ENCODE data around the gene NDUFB7.

DNA sequence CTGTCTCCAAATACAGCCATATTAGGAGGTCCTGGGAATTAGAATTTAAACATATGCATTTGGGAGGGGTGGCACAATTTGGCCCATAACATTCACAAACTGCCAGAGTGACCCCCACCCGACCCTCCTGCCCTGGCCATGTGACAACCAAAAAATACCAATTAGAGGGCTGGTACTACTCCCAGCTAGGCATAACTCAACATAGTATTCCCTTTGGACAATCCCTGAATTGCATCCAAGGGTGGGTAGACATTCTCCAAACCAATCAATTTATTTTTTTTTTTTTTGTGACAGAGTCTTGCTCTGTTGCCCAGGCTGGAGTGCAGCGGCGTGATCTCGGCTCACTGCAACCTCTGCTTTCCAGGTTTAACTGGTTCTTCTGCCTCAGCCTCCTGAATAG is 40.8 kb upstream of the NDUFB7 start:
- TF ChIP-seq, protein P1, sequence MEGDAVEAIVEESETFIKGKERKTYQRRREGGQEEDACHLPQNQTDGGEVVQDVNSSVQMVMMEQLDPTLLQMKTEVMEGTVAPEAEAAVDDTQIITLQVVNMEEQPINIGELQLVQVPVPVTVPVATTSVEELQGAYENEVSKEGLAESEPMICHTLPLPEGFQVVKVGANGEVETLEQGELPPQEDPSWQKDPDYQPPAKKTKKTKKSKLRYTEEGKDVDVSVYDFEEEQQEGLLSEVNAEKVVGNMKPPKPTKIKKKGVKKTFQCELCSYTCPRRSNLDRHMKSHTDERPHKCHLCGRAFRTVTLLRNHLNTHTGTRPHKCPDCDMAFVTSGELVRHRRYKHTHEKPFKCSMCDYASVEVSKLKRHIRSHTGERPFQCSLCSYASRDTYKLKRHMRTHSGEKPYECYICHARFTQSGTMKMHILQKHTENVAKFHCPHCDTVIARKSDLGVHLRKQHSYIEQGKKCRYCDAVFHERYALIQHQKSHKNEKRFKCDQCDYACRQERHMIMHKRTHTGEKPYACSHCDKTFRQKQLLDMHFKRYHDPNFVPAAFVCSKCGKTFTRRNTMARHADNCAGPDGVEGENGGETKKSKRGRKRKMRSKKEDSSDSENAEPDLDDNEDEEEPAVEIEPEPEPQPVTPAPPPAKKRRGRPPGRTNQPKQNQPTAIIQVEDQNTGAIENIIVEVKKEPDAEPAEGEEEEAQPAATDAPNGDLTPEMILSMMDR (conservative IDR thresholded peaks at IDR 0.05; ENCODE audit: low read length): no peak
- no peak for TF ChIP-seq EZH2phosphoT487 (IDR thresholded peaks at IDR 0.05; ENCODE audit: borderline replicate concordance, low read depth, low read length)
